ACC112 (cell line): ENCODE measurements around the gene TTC27.

Experiments
- H2AFZ ChIP-seq: fragments of 200-600 bp; sonication (generic); one replicate; pipeline ENCODE4 v1.6.0; 2017; ENCODE audit warnings: antibody characterized with exemption, low read length; ENCODE audit not compliant: unreplicated experiment
- H3K27ac ChIP-seq: fragments of 200-600 bp; sonication (generic); 2 replicates; pipeline ENCODE4 v1.5.1; 2014; ENCODE audit warnings: low read depth, mild to moderate bottlenecking, antibody characterized with exemption, low read length, moderate library complexity
- H3K27me3 ChIP-seq: fragments of 200-600 bp; sonication (generic); 2 replicates; pipeline ENCODE4 v1.6.1; 2014; ENCODE audit warnings: mild to moderate bottlenecking, antibody characterized with exemption, low read length, moderate library complexity, mixed read lengths; ENCODE audit not compliant: insufficient read depth
- H3K36me3 ChIP-seq: fragments of 200-600 bp; sonication (generic); 2 replicates; pipeline ENCODE4 v1.6.1; 2016; ENCODE audit warnings: mild to moderate bottlenecking, antibody characterized with exemption, low read length, moderate library complexity, mixed read lengths; ENCODE audit not compliant: insufficient read depth
- H3K4me1 ChIP-seq: fragments of 200-600 bp; sonication (generic); one replicate; pipeline ENCODE4 v1.6.1; 2016; ENCODE audit warnings: low read length, mixed read lengths; ENCODE audit not compliant: insufficient read depth, unreplicated experiment, control insufficient read depth
- H3K4me3 ChIP-seq: fragments of 200-600 bp; sonication (generic); 2 replicates; pipeline ENCODE4 v1.5.1; 2014; ENCODE audit warnings: mild to moderate bottlenecking, low read depth, low read length
- H3K79me2 ChIP-seq: fragments of 200-600 bp; sonication (generic); one replicate; pipeline ENCODE4 v1.6.0; 2016; ENCODE audit warnings: low read length; ENCODE audit not compliant: control insufficient read depth, unreplicated experiment, insufficient read depth

TTC27 gene

DNA sequence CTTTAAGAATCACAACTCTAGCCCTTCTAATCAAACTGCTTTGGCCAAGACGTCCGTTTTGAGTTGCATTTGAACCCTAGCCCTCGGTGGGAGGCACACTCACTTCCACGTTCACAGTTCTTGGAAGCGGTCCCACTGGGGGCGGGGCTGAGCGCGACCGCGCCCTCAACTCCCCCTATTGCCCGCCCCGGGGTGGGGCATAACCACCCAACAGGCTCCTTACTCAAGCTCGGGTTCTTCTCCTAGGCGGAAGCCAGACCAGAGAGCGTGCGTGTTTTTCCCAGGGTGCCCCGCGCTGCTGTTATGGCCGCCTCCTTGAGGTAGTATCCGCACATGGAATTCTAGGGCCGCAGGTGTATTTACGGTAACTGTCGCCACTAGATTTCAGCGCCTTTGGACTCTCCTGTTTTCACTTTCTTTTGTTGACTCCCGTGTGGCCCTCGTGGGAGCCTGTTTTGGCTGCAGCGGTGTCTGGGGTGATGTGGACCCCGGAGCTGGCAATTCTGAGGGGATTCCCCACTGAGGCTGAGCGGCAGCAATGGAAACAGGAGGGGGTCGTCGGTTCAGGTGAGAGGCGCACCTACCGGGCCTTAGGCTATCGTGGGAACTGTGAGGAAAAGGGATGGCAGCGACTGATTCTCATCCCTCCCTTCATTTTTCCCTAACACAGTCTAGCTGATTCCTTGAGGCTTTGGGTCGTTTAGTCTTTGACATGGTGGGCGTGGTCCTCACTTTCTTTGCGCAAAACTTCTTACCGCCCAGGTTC, at the start of gene TTC27:
Gene TTC27, plus strand, starts transcription at position 237 of the 766 bp plus-strand sequence. Its CDS starts 243 bp downstream, at position 480.
- H3K27me3 ChIP-seq: no peaks in the 10 kb centered on the region
- peaks cover 8% of the 10 kb centered on the region for H3K79me2 ChIP-seq
- peak within 1 kb of the TSS; percentile 100 for H3K4me3 ChIP-seq
- H2AFZ ChIP-seq: peak within 1 kb of the TSS; percentile 100
- no peaks in the 10 kb centered on the region for H3K36me3 ChIP-seq
- H3K4me1 ChIP-seq: peaks cover 5% of the 10 kb centered on the region
- H3K27ac ChIP-seq: peak within 1 kb of the TSS; percentile 46; the same call in 1 of the 2 replicates

DNA sequence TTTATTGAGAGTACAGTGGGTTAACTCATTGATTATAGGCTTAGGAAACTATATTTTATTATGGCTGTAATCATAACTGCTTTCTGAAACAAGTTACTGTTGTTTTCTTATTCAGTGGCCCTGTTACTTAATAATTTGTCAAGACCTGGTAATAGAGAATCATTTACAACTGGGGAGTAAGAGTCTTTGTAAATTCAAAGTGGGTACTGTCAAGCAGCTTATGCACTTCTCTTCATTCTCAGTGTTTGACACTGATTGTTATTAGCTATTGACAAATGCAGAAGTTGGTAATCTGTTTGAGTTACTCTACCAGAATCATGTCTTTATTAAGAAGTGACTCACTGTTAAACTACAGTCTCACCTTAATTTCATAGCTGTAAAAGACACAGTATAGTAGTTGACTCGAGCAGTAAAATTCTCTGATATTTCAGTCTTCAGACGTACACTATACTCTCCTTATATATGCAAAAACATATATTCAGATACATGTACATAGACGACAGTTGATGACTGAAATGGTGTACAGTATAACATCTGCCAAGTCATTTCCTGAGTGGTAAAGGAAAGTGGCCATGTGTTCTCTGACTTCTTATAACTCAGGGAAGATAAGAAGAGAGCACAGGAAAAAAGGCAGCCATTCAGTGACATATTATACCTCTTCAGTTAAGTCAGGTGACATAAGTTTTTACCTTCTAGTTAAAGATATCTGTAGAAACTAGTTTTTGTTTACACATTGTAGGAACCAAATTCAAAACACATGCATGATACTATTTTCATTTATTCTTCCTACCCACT, 36.0 kb upstream of the TTC27 start:
- Histone ChIP-seq H3K27ac (no peak overlapping the region), H3K4me1 (peaks cover 7% of the 10 kb centered on the region), H3K36me3 (peaks cover 14% of the 10 kb centered on the region; the same call in 1 of the 2 replicates), H3K4me3 (no peak overlapping the region), H3K79me2 (no peaks in the 10 kb centered on the region), H3K27me3 (no peaks in the 10 kb centered on the region), H2AFZ (no peak overlapping the region)

DNA sequence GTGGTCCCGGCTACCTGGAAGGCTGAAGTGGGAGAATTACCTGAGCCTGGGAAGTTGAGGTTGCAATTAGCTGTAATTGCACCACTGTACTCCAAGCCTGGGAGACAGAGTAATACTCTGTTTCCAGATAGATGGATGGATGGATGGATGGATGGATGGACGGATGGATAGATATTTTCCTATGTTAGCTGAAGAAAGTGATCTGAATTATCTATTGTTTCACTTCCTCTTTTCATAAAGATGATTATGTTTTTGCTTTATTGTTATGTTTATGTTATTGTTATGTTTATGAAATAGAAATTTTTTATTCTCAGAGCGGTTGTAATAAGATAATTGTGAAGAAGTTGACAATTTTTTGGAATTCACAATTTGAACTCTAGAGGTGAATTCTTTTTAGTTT, 33.3 kb upstream of the TTC27 start:
- Histone ChIP-seq H3K79me2 (no peaks in the 10 kb centered on the region), H3K27me3 (no peaks in the 10 kb centered on the region), H3K36me3 (peaks cover 19% of the 10 kb centered on the region; the same call in 1 of the 2 replicates), H2AFZ (no peak overlapping the region), H3K4me3 (no peak overlapping the region), H3K4me1 (peaks cover 7% of the 10 kb centered on the region), H3K27ac (no peak overlapping the region)

DNA sequence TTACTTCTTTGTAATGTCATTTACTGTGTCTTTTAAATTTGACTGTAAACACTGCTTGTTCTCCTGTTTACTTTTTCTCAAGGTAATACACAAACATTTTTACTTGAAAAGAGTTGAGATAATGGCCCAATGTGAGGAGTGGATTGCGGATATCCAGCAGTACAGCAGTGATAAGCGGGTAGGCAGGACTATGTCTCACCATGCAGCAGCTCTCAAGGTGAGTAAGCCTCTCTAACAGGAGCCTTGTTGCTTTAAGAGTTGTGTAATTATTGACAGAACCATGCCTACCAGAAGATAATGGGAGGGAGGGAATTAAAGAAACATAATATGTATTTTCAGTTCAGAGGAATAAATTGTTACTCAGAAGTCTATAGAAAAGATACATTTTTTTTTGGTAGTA, 16.5 kb upstream of the TTC27 start:
- Histone ChIP-seq H3K4me3 (no peak overlapping the region), H3K36me3 (peaks cover 15% of the 10 kb centered on the region), H3K27ac (no peak overlapping the region), H3K4me1 (no peaks in the 10 kb centered on the region), H3K27me3 (no peaks in the 10 kb centered on the region), H3K79me2 (no peaks in the 10 kb centered on the region), H2AFZ (no peak overlapping the region)

DNA sequence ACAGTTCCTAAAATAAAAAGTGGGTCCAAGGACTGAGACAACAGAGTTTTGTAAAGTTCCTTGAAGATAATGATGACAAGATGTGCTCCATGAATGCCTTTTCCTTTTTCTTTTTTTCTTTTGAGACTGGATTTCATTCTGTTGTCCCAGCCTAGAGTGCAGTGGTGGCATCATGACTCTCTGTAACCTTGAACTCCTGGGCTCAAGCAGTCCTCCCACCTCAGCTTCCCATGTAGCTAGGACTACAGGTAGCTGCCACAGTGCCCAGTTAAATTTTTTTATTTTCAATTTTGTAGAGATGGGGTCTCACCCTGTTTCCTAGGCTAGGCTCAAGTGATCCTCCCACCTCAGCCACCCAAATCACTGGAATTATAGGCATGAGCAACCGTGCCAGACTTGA, 16.1 kb upstream of the TTC27 start:
- no peaks in the 10 kb centered on the region for H3K79me2 ChIP-seq

DNA sequence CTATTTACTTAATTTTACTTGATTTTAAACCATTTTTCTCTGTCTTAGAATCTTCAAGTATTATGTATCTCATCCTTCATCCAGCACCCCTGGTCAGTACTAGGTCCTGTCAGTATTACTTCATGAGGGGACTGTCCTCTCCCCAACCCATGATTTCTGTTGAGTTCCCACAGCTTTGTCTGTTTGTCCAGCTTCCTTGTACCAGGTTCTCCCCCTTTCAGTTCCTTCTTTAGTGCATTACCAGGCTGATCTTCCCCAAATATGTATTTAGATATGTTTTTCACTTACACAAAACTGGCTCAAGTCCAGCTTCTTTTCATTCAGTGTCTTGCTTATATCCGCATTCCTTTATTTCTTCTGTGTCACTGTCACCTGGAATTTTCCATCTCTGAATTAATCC, 13.8 kb upstream of the TTC27 start:
- peaks cover 16% of the 10 kb centered on the region for H3K36me3 ChIP-seq

More for the DNA sequence above, 16.1 kb upstream of the TTC27 start:
- Histone ChIP-seq H3K27ac (no peak overlapping the region), H3K27me3 (no peaks in the 10 kb centered on the region), H3K4me1 (no peaks in the 10 kb centered on the region), H3K4me3 (no peak overlapping the region), H2AFZ (no peak overlapping the region), H3K36me3 (peaks cover 15% of the 10 kb centered on the region)

DNA sequence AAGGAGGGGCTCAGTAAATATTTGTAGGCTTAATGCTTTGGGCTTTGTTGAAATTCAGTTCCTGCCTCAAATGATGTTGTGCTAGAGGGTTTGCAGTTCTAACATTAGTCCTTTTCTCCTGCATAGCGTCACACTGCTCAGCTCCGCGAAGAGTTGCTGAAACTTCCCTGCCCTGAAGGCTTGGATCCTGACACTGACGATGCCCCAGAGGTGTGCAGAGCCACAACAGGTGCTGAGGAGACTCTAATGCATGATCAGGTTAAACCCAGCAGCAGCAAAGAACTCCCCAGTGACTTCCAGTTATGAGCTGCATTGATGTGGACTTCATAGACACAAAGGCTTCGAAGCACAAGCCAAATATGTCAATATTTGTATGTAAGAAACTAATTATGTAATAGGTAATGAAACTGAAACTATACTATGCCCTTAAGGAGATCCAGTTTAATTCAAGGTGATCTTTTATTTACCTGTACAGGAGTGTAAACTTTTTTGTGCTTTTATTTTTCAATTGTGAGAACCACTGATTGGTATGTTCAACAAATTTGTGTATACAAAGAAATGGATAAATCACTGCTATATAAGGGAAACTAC, 10.2 kb upstream of the TTC27 start:
- Histone ChIP-seq H3K36me3 (peaks cover 13% of the 10 kb centered on the region), H3K4me3 (no peak overlapping the region)

More for the DNA sequence above, 13.8 kb upstream of the TTC27 start:
- no peak overlapping the region for H2AFZ ChIP-seq
- H3K27ac ChIP-seq: no peak overlapping the region
- H3K79me2 ChIP-seq: no peaks in the 10 kb centered on the region
- no peak overlapping the region for H3K4me3 ChIP-seq
- no peaks in the 10 kb centered on the region for H3K27me3 ChIP-seq
- H3K4me1 ChIP-seq: no peaks in the 10 kb centered on the region

DNA sequence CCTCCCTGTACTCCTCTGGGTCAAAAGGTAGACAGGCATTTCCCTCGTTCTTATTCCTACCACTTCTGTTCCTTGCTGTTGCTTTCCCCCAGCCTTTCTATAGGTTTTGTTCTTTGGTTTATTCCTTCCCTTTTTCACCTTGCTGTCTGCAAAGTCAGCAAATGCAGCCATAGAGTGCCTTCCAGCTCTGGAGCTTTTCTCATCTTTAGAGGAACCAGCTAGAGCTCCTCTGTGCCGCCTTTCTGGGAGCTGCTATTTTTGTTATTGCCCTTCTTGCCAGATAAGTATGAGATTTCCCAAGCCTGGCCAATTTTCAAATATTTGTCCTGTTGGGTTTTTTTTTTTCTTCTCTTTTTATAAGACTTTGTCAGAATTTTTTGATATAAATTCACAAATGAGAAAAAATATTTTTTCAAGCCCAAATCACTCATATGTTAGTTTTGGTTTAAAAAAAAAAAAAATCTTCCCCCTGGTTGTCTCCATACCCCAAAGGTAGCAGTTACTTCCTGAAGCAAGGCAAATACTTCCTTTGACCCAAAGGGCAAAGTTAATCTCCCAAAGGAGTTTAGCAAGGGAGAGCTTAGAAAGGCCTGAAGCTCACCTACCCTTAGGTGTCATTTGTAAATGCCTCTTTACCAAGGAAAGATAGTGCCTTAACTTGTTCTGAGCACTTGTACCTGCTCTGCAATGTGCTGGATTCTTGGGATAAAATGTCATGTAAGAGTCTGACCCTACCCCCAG, 5.1 kb upstream of the TTC27 start:
- no peak overlapping the region for H3K27ac ChIP-seq
- no peak overlapping the region for H2AFZ ChIP-seq
- H3K36me3 ChIP-seq: peaks cover 6% of the 10 kb centered on the region; the same call in 1 of the 2 replicates
- no peaks in the 10 kb centered on the region for H3K27me3 ChIP-seq
- no peak overlapping the region for H3K4me3 ChIP-seq
- no peaks in the 10 kb centered on the region for H3K4me1 ChIP-seq
- no peaks in the 10 kb centered on the region for H3K79me2 ChIP-seq

More for the DNA sequence above, 10.2 kb upstream of the TTC27 start:
- no peaks in the 10 kb centered on the region for H3K27me3 ChIP-seq
- no peaks in the 10 kb centered on the region for H3K79me2 ChIP-seq
- H3K27ac ChIP-seq: no peak overlapping the region
- H2AFZ ChIP-seq: no peak overlapping the region
- no peaks in the 10 kb centered on the region for H3K4me1 ChIP-seq

DNA sequence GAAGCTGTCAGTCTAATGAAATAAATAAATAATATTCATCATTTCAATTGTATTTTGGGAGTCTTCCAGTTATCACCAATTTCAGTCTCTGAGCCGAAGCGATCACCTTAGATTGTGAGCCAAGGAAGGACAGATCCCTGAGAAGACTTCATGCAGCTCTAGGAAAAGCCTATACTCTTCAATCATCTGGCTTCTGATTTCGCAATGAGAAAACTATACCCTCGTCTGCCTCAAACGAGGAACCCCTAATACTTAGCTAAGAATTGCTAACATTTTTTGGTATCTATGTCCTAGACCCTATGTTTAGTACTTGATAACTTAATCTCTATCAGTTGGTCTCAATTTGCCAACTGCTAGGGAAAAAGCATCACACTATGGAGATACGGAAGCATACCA, 4.5 kb upstream of the TTC27 start:
- H3K79me2 ChIP-seq: peaks cover 2% of the 10 kb centered on the region
- H3K4me3 ChIP-seq: no peak overlapping the region
- H3K36me3 ChIP-seq: peaks cover 6% of the 10 kb centered on the region; the same call in 1 of the 2 replicates
- no peak overlapping the region for H3K27ac ChIP-seq
- no peaks in the 10 kb centered on the region for H3K4me1 ChIP-seq
- no peak overlapping the region for H2AFZ ChIP-seq
- no peaks in the 10 kb centered on the region for H3K27me3 ChIP-seq

DNA sequence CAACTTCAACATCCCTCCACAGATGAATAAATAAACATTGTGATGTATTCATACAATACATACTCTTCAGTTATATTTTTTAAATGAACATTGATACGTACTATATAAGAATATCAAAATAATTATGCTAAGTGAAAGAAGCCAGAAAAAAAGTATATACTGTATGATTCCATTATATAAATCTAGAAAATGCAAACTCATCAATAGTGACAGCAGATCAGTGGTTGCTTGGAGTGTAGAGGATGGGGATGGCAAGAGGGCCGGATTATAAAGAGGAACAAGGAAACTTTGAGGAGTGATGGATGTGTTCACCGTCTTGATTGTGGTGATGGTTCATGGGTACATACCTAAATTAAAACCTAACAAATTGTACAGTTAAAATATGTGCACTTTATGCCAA, 3.0 kb upstream of the TTC27 start:
- Histone ChIP-seq H3K27ac (no peak overlapping the region), H3K79me2 (peaks cover 8% of the 10 kb centered on the region), H3K4me3 (no peak overlapping the region), H3K27me3 (no peaks in the 10 kb centered on the region), H2AFZ (no peak overlapping the region), H3K4me1 (no peaks in the 10 kb centered on the region), H3K36me3 (0 out of 2 replicates have a peak, but pooled peaks cover 3% of the 10 kb centered on the region)
